GM18873 (cell line): ENCODE measurements around the gene CYP26A1.

Experiments used
- ATAC-seq: cut with Tn5 transposase; IDR thresholded peaks from one replicate; pipeline ENCODE4 v1.9.1; 2021; ENCODE audit warnings: mild to moderate bottlenecking, moderate library complexity, moderate number of reproducible peaks; ENCODE audit not compliant: unreplicated experiment, low FRiP score

The CYP26A1 gene

DNA sequence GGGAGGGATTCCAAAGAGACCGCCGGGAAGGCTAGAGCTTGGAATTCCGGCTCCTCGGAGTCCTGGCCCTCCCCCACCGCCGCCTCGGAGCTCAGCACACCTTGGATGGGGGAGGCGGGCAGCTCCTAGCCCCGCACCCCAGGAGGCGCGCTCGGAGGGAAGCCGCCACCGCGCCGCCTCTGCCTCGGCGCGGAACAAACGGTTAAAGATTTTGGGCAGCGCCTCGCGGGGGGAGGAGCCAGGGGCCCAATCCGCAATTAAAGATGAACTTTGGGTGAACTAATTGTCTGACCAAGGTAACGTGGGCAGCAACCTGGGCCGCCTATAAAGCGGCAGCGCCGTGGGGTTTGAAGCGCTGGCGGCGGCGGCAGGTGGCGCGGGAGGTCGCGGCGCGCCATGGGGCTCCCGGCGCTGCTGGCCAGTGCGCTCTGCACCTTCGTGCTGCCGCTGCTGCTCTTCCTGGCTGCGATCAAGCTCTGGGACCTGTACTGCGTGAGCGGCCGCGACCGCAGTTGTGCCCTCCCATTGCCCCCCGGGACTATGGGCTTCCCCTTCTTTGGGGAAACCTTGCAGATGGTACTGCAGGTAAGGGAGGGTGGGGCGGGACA, at the start of gene CYP26A1:
CYP26A1 (plus strand) TSS at position 355 of the 608 bp plus-strand sequence; CDS start at position 397, 42 bp downstream.
- ATAC-seq: no peak

GRCh38 chr10:93026072-93026471, 47.6 kb upstream of the CYP26A1 start:
- no peak for ATAC-seq

DNA sequence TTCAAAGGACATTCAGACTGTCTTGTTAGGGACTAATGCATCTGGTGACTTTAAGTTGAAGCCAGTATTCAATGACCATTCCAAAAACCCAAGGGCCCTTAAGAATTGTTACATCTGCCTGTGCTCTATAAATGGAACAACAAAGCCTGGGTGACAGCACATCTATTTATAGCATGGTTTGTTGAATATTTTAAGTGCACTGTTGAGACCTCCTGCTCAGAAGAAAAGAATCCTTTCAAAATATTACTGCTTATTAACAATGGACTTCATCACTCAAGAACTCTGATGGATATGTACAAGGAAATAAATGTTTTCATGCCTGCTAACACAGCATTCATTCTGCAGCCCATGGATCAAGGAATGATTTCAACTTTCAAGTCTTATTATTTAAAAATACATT, 46.2 kb upstream of the CYP26A1 start:
- no peak for ATAC-seq

DNA sequence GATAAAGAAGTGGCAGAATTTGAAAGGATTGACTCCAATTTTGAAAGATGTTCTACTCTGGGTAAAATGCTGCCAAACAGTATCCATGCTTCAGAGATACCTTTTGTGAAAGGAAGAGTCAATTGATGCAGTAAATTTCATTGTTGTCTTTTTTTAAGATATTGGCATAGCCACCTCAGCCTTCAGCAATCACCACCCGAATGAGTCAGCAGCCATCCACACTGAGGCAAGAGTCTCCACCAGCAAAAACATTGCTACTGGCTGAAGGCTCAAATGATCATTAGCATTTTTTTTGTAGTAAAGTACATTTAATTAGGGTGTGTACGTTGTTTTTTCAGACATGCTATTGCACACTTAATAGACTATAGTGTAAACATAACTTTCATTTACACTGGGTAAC, 44.8 kb upstream of the CYP26A1 start:
- no peak for ATAC-seq

DNA sequence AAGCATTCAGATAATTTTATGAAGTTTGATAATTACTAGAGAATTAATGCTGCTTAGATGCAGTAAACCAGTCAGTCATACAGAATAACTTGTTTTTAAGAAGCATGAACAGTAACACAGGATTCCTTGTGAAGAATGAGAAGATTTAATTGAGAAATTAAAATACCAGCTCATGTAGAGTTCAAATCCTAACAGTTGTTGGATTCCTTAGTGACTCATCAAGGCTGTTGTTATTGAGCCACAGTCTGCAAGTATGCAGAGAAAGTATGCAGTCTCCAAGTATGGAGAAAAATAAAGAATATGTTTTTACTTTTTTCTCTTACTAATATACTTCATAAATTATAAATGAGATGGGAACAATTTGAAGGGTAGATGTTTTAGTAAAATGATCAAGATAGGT, 43.3 kb upstream of the CYP26A1 start:
- no peak for ATAC-seq

- ATAC-seq: no peak
Measured at GRCh38 chr10:93032105-93032808, 41.4 kb upstream of the CYP26A1 start.

- ATAC-seq: no peak
Measured at GRCh38 chr10:93032809-93033137, 40.9 kb upstream of the CYP26A1 start.

DNA sequence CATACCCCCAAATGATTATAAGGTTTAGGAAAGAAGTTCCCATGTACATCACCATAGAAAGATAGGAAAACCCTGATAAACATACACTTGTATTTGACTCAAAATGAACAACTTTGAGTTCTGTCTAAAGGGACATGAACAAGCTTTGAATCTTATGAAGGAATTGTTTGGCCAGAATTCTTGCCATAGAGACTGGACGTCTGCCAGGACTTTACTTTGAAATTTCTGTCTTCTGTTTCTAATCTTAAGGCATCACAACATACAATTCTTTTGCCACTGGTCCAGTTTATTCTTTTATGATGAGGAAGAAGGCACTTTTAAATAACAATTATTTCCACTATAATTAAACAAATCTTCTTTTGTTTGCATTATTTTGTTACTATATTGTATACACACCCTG, 39.3 kb upstream of the CYP26A1 start:
- no peak for ATAC-seq

DNA sequence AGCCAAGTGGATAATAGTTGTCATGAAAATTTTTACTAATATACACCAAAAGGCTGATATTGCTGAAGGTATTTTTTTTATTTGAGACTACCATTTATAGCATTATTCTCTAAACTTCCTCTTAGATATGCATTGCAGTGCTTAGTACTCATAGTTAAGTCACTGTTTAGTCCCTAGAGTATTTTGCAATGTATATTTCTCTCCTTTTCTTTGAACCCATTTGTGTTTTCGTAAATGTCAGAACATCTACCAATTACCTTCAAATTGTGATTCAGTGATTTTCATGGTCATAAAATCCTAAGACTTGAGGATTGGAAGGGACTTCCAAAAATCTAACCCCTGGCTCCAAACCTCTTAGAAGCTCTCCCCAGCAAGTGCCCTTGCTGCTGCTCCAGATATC, 34.6 kb upstream of the CYP26A1 start:
- no peak for ATAC-seq

DNA sequence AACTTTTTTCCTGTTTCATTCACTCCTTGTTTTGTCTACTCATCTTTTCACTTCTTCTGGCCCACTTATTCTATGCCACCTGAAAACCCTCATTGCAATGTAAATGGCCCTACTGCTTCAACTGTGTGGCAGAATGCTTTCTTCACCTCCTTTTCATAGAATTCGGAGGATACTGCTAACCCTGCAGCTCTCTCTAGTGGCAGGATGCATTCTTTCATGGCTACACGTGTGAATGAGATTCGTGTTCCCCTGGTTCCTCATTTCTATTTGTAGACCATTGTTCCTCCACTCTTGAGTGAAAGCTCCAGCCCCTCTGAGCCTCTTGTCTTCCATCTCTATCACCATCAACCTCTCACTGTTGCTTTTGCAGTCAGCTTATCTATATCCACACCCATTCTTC, 34.0 kb upstream of the CYP26A1 start:
- ATAC-seq: no peak

- ATAC-seq: no peak
Measured at GRCh38 chr10:93054486-93054885, 19.2 kb upstream of the CYP26A1 start.

DNA sequence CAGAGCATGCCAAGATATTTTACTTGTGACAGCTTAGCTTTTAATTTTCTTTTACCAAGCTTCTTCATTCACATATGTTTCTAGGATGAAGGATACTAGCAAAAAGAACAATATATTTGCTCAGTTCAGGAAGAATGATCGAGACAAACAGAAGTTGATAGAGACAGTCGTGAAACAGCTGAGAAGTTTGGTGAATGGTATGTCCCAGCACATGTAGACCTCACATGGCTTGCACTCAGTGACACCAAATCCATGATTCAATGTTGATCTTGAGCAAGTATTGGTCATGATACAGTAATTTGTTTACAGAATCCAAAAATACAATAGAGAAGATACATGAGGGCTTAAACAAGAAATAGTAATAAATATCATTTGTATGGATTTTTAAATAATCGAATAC, 15.6 kb upstream of the CYP26A1 start:
- ATAC-seq: no peak

GRCh38 chr10:93059975-93060886, 13.5 kb upstream of the CYP26A1 start, which contains the start of gene CYP26C1:
TSS of gene CYP26C1 (plus strand) at chr10:93060798. CDS start at chr10:93061264, 466 bp downstream.
- no peak for ATAC-seq

DNA sequence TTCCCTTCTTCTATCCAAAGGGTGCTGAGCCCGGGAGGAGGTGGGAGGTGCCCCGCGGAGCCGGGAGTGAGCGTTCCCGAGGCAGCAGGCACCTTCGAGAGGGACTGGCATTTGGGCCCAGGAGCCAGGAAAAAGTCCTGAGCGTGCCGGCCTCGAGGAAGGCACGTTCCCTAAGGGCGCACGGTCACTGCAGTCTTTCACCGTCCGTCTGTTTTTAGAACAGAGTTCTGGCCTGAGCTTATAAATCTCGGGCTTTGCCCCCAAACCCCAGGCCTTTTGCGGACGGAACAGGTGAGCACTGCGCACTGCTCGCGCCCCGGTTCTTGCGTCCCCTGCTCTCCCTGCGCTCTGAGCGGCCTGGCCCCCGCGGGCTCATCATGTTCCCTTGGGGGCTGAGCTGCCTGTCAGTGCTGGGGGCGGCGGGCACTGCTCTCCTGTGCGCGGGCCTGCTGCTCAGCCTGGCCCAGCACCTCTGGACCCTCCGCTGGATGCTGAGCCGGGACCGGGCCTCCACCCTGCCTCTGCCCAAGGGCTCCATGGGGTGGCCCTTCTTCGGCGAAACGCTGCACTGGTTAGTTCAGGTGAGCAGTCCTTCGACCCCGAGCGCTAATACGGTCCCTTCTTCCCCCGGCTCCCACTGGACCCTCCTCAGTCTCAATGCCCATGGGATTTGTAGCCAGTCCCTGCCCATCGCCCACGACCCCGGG, 12.7 kb upstream of the CYP26A1 start:
- no peak for ATAC-seq

- no peak for ATAC-seq
Measured at GRCh38 chr10:93061594-93062513, 11.8 kb upstream of the CYP26A1 start.

GRCh38 chr10:93062514-93063143, 11.1 kb upstream of the CYP26A1 start:
- ATAC-seq: no peak

- no peak for ATAC-seq
Measured at GRCh38 chr10:93063144-93063976, 10.3 kb upstream of the CYP26A1 start.

- ATAC-seq: no peak
Measured at GRCh38 chr10:93063977-93064660, 9.6 kb upstream of the CYP26A1 start.
